ENCODE measurements around the gene PLXNA4.

PLXNA4 gene

DNA sequence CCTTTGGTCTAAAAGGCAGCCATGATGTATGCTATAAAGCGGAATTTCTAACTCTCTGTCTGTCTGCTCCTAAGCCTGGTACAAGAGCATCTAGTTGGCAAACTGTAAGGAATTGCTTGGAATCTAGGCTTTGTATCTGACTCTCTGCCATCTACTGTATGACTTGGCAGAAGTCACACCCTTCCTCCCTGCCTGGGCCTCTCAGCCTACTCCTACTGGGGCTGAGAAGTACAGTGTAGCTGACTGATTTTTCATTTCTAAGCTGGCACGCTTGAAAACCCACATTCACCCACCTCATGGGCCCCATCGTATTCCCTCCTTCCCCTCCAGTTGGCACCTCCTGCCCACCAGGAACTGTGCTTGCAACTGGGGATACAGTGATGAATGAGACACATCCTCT lies 435.2 kb downstream of the PLXNA4 start:
- H3K27ac ChIP-seq (replicated peaks) = no peak overlapping the region
- H3K4me3 ChIP-seq (replicated peaks; ENCODE audit: insufficient read depth, low read length) = no peak overlapping the region
- no peak for DNase-seq (ENCODE audit: low read depth in 1 of 2, low spot score in 1 of 2)
- no peak for TF ChIP-seq POLR2AphosphoS5 (IDR thresholded peaks at IDR 0.05; ENCODE audit: low read depth)
- TF ChIP-seq, protein P1, sequence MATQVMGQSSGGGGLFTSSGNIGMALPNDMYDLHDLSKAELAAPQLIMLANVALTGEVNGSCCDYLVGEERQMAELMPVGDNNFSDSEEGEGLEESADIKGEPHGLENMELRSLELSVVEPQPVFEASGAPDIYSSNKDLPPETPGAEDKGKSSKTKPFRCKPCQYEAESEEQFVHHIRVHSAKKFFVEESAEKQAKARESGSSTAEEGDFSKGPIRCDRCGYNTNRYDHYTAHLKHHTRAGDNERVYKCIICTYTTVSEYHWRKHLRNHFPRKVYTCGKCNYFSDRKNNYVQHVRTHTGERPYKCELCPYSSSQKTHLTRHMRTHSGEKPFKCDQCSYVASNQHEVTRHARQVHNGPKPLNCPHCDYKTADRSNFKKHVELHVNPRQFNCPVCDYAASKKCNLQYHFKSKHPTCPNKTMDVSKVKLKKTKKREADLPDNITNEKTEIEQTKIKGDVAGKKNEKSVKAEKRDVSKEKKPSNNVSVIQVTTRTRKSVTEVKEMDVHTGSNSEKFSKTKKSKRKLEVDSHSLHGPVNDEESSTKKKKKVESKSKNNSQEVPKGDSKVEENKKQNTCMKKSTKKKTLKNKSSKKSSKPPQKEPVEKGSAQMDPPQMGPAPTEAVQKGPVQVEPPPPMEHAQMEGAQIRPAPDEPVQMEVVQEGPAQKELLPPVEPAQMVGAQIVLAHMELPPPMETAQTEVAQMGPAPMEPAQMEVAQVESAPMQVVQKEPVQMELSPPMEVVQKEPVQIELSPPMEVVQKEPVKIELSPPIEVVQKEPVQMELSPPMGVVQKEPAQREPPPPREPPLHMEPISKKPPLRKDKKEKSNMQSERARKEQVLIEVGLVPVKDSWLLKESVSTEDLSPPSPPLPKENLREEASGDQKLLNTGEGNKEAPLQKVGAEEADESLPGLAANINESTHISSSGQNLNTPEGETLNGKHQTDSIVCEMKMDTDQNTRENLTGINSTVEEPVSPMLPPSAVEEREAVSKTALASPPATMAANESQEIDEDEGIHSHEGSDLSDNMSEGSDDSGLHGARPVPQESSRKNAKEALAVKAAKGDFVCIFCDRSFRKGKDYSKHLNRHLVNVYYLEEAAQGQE (IDR thresholded peaks at IDR 0.05; ENCODE audit: insufficient replicate concordance, low read depth) = no peak
- H3K27me3 ChIP-seq (ENCODE audit: insufficient read depth, poor library complexity, severe bottlenecking) = no peaks in the 10 kb centered on the region

DNA sequence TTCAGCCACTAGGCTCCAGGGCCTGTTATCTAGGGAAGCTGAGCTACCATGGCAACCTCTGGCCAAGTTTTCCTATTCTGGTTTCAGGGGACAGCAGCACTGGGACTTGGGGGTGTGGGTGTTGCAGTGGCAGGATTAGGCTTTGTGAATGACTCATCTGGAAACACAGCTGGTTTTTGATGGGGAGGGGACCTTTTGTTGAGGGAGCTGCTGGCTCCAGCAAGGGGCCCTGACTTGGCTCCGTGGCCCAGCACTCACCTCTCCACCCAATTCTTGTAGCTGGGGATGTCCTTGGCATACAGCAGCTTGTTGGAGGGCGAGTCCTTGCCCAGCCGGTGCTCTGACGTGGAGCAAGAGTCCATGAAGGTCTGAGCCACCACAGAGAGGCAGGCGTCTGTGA lies 435.9 kb downstream of the PLXNA4 start:
- no peak for DNase-seq (ENCODE audit: low read depth in 1 of 2, low spot score in 1 of 2)
- H3K27ac ChIP-seq (replicated peaks) = no peak overlapping the region
- no peaks in the 10 kb centered on the region for H3K27me3 ChIP-seq (ENCODE audit: insufficient read depth, poor library complexity, severe bottlenecking)
- H3K4me3 ChIP-seq (replicated peaks; ENCODE audit: insufficient read depth, low read length) = no peak overlapping the region
- TF ChIP-seq POLR2AphosphoS5 (IDR thresholded peaks at IDR 0.05; ENCODE audit: low read depth) (no peak), GABPA (IDR thresholded peaks at IDR 0.05; ENCODE audit: low read depth) (no peak), SPI1 (IDR thresholded peaks at IDR 0.05; ENCODE audit: borderline replicate concordance, low read depth) (no peak)
- TF ChIP-seq, protein P1 (IDR thresholded peaks at IDR 0.05; ENCODE audit: insufficient replicate concordance, low read depth) = no peak
- TF ChIP-seq, protein P2, sequence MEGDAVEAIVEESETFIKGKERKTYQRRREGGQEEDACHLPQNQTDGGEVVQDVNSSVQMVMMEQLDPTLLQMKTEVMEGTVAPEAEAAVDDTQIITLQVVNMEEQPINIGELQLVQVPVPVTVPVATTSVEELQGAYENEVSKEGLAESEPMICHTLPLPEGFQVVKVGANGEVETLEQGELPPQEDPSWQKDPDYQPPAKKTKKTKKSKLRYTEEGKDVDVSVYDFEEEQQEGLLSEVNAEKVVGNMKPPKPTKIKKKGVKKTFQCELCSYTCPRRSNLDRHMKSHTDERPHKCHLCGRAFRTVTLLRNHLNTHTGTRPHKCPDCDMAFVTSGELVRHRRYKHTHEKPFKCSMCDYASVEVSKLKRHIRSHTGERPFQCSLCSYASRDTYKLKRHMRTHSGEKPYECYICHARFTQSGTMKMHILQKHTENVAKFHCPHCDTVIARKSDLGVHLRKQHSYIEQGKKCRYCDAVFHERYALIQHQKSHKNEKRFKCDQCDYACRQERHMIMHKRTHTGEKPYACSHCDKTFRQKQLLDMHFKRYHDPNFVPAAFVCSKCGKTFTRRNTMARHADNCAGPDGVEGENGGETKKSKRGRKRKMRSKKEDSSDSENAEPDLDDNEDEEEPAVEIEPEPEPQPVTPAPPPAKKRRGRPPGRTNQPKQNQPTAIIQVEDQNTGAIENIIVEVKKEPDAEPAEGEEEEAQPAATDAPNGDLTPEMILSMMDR (IDR thresholded peaks at IDR 0.05; ENCODE audit: insufficient read depth, low read length) = no peak

DNA sequence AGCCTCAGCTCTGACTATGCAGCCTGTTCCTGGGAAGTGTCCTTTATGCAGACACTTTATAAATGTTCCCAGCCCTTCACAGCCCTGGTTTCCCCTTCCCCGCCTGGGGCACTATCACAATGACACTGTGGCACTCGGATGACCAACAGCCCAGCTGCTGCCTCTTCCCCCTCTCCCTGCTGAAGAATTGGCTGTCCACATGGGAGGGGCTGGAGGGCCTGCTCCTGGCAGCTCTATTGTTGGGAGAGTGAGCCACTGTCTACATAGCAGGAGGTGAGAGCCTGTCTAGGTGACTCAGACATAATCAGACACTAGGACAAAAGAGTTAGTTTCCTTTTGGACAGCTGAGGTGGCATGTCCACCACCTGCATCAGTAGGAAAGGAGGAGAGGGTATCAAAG lies 437.5 kb downstream of the PLXNA4 start:
- Histone ChIP-seq H3K4me3 (replicated peaks; ENCODE audit: insufficient read depth, low read length) (no peak overlapping the region), H3K27me3 (ENCODE audit: insufficient read depth, poor library complexity, severe bottlenecking) (no peaks in the 10 kb centered on the region), H3K27ac (replicated peaks) (no peak overlapping the region)
- TF ChIP-seq, protein P2 (IDR thresholded peaks at IDR 0.05; ENCODE audit: insufficient read depth, low read length) = no peak
- TF ChIP-seq SPI1 (IDR thresholded peaks at IDR 0.05; ENCODE audit: borderline replicate concordance, low read depth) (no peak), POLR2AphosphoS5 (IDR thresholded peaks at IDR 0.05; ENCODE audit: low read depth) (no peak), GABPA (IDR thresholded peaks at IDR 0.05; ENCODE audit: low read depth) (no peak)
- TF ChIP-seq, protein P1 (IDR thresholded peaks at IDR 0.05; ENCODE audit: insufficient replicate concordance, low read depth) = no peak
- DNase-seq (ENCODE audit: low read depth in 1 of 2, low spot score in 1 of 2) = no peak

DNA sequence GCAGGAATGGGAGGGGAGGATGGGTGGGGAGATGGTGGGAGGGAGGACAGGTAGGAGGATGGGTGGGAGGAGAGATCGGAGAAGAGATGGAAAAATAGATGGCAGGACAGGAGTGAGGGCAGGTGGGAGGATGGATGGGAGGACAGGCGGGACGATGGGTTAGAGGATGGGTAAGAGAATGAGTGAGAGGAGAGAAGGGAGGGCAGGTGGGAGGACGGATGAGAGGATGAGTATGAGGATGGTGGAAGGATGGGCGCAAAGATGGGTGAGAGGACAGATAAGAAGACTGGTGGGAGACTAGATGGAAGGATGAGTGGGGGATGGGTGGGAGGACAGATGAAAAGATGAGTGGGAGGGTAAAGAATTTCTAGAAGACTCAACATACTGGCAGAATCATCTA lies 438.6 kb downstream of the PLXNA4 start:
- Histone ChIP-seq H3K4me3 (replicated peaks; ENCODE audit: insufficient read depth, low read length) (no peak overlapping the region), H3K27ac (replicated peaks) (no peak overlapping the region), H3K27me3 (ENCODE audit: insufficient read depth, poor library complexity, severe bottlenecking) (no peaks in the 10 kb centered on the region)
- TF ChIP-seq SPI1 (IDR thresholded peaks at IDR 0.05; ENCODE audit: borderline replicate concordance, low read depth) (no peak), POLR2AphosphoS5 (IDR thresholded peaks at IDR 0.05; ENCODE audit: low read depth) (no peak), GABPA (IDR thresholded peaks at IDR 0.05; ENCODE audit: low read depth) (no peak)
- TF ChIP-seq, protein P1 (IDR thresholded peaks at IDR 0.05; ENCODE audit: insufficient replicate concordance, low read depth) = no peak
- TF ChIP-seq, protein P2 (IDR thresholded peaks at IDR 0.05; ENCODE audit: insufficient read depth, low read length) = no peak
- DNase-seq (ENCODE audit: low read depth in 1 of 2, low spot score in 1 of 2) = no peak
